Right lobe of liver (tissue), 6 donors: ENCODE results near the gene PHF5A. TPM values are rescaled to one million over a fixed set of nuclear protein-coding genes. Genes with fewer than 3 reads are reported as not detected.
A peak's percentile ranks its signal among the peaks of the same experiment; 100 is the strongest.

Experiments used
- ATAC-seq, 4 donors: fragments of 200-7000 bp; cut with Tn5 transposase; one replicate each; pipeline ENCODE4 v1.9.1; 2020; ENCODE audit warnings: mild to moderate bottlenecking in 4 of 4, moderate library complexity in 4 of 4
- DNase-seq, 3 donors: peaks; one replicate each; pipeline ENCODE4 v3.0.0-alpha.2; 2020
- H3K27ac ChIP-seq, 3 donors: fragments of 200-600 bp; one replicate each; pipeline ENCODE4 v1.8.0; 2022
- H3K27me3 ChIP-seq, 2 donors: fragments of 200-600 bp; one replicate each; pipeline ENCODE4 v1.8.0; 2022
- H3K36me3 ChIP-seq, 4 donors: fragments of 200-600 bp; sonication (generic) in 1 of 4; one replicate each; pipeline versions ENCODE4 v1.5.1 to v1.8.0; 2017 to 2022; ENCODE audit warnings: control low read depth in 1 of 4
- H3K4me1 ChIP-seq, 4 donors: fragments of 200-600 bp; sonication (generic) in 1 of 4; one replicate each; pipeline versions ENCODE4 v1.5.1 to v1.8.0; 2017 to 2022; ENCODE audit warnings: control low read depth in 1 of 4
- H3K4me3 ChIP-seq, 3 donors: fragments of 200-600 bp; one replicate each; pipeline ENCODE4 v1.8.0; 2022
- H3K9me3 ChIP-seq, 4 donors: fragments of 200-600 bp; sonication (generic) in 1 of 4; one replicate each; pipeline versions ENCODE4 v1.5.1 to v1.8.0; 2017 to 2022; ENCODE audit warnings: control low read depth in 1 of 4
- POLR2A ChIP-seq: fragments of 450-650 bp; IDR thresholded peaks from one replicate; pipeline ENCODE4 v1.6.1; 2017; ENCODE audit warnings: antibody characterized with exemption, mild to moderate bottlenecking
- WGBS: methylation state at CpG from one replicate; pipeline ENCODE4 v1.1.6; 2018; ENCODE audit warnings: low coverage, low lambda C conversion rate; ENCODE audit not compliant: insufficient coverage; ENCODE audit errors: missing lambda C conversion rate; 5-methylcytosine and 5-hydroxymethylcytosine counted together
- intact Hi-C, 2 donors: fragments of 100-400 bp; cut with DNase I; formaldehyde crosslinking; loops; one replicate each; pipeline versions ENCODE4 v1.11.2 to v1.14.1; 2022
- total RNA-seq, 6 experiments: library from RNA; depleted of rRNA in 2 of 6; stranded (reverse); fragments of >200 nt in 2 of 6; fragmentation: NEBNext Ultra II Directional in 3 of 6; extraction: Animal tissue kit (Norgen Biotek cat#: 25700) in 3 of 6; gene quantifications; one replicate each; pipeline versions ENCODE4 v1.1.0 to v1.2.4, GENCODE V29; 2016 to 2023
- TF ChIP-seq, protein P1 (sequence below), 4 donors: fragments of 200-600 bp in 3 of 4; fragments of 450-650 bp in 1 of 4; IDR thresholded peaks; one replicate each; pipeline versions ENCODE4 v1.5.1 to v1.8.0; 2016 to 2022; ENCODE audit warnings: antibody characterized with exemption in 4 of 4, mild to moderate bottlenecking in 2 of 4
- donor health status: DM: no; HTN: yes; CAD: no.
- donor health status: DM: no; HTN: no; CAD: no.
- donor health status: DM: no; HTN: no; CAD: no.
- donor health status: DM: no; HTN: yes; CAD: no.
- donor health status: DM: no; HTN: yes; CAD: no.

PHF5A gene
- total RNA-seq, 6 experiments from 2014 or later: 12.1 to 20.7 (median 14.5) TPM

DNA sequence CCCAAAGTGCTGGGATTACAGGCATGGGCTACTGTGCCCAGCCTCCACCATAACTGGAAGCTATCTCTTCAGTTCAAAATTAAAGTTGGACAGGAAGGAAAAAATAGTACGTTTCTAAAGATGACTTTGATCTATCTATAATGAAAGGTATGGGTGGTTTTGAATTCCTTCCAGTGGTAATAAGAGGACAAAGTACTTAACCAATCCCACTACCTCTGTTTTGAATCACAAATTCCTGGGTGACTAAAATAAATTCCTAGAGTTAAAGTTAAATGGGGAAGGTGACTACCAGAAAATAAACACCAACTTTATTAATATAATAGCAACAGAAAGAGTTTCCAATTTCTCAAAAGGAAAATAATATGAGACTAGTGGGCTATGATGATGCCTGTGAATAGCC lies 9.1 kb downstream of the PHF5A start:
- no peak for ATAC-seq
- Histone ChIP-seq H3K36me3 (peaks cover 0 to 36% (median 22%) of the 10 kb centered on the region in 4 donors), H3K27ac (no peak overlapping the region), H3K27me3 (no peaks in the 10 kb centered on the region), H3K4me3 (no peak overlapping the region), H3K9me3 (no peaks in the 10 kb centered on the region), H3K4me1 (no peaks in the 10 kb centered on the region)
- 64% methylated on average over 1 of the region's 1 CpG for WGBS
- intact Hi-C loops: loop anchor here in 1 of 2 donors (10.0 kb wide), 1 partner anchor 55 kb away; no protein-coding TSS in a partner anchor
- no peak for DNase-seq
- TF ChIP-seq POLR2A: no peak
- TF ChIP-seq, protein P1, sequence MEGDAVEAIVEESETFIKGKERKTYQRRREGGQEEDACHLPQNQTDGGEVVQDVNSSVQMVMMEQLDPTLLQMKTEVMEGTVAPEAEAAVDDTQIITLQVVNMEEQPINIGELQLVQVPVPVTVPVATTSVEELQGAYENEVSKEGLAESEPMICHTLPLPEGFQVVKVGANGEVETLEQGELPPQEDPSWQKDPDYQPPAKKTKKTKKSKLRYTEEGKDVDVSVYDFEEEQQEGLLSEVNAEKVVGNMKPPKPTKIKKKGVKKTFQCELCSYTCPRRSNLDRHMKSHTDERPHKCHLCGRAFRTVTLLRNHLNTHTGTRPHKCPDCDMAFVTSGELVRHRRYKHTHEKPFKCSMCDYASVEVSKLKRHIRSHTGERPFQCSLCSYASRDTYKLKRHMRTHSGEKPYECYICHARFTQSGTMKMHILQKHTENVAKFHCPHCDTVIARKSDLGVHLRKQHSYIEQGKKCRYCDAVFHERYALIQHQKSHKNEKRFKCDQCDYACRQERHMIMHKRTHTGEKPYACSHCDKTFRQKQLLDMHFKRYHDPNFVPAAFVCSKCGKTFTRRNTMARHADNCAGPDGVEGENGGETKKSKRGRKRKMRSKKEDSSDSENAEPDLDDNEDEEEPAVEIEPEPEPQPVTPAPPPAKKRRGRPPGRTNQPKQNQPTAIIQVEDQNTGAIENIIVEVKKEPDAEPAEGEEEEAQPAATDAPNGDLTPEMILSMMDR (IDR thresholded peaks at IDR 0.05): no peak

DNA sequence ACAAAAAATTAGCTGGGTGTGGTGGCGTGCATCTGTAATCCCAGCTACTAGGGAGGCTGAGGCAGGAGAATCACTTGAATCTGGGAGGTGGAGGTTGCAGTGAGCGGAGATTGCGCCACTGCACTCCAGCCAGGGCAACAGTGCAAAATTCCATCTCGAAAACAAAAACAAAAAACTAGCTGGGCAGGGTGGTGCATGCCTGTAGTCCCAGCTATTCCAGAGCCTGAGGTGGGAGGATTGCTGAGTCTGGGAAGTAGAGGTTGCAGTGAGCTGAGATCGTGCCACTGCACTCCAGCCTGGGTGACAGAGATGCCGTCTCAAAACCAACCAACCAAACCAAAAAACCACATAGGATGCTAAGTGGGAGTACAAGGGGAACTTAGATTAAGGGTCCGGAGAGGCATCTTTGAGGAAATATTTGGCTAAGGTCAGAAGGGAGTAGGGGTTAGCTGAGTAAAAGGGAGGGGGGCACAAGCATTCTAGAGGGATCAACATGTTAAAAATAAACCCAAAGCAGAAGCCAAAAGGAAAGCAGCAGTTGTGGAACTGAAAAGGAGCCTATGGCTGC lies 10.2 kb downstream of the PHF5A start:
- intact Hi-C loops: loop anchor here in 1 of 2 donors (10.0 kb wide), 1 partner anchor 57 kb away; no protein-coding TSS in a partner anchor
- H3K27ac ChIP-seq: no peak overlapping the region
- no peak overlapping the region for H3K4me3 ChIP-seq
- 63% methylated on average over 4 of the region's 7 CpGs for WGBS
- no peak for DNase-seq
- no peak for TF ChIP-seq POLR2A
- TF ChIP-seq, protein P1 (IDR thresholded peaks at IDR 0.05): no peak
- peaks cover 0 to 28% (median 16%) of the 10 kb centered on the region in 4 donors for H3K36me3 ChIP-seq
- H3K4me1 ChIP-seq: no peaks in the 10 kb centered on the region
- no peaks in the 10 kb centered on the region for H3K27me3 ChIP-seq
- no peak for ATAC-seq
- H3K9me3 ChIP-seq: no peaks in the 10 kb centered on the region

DNA sequence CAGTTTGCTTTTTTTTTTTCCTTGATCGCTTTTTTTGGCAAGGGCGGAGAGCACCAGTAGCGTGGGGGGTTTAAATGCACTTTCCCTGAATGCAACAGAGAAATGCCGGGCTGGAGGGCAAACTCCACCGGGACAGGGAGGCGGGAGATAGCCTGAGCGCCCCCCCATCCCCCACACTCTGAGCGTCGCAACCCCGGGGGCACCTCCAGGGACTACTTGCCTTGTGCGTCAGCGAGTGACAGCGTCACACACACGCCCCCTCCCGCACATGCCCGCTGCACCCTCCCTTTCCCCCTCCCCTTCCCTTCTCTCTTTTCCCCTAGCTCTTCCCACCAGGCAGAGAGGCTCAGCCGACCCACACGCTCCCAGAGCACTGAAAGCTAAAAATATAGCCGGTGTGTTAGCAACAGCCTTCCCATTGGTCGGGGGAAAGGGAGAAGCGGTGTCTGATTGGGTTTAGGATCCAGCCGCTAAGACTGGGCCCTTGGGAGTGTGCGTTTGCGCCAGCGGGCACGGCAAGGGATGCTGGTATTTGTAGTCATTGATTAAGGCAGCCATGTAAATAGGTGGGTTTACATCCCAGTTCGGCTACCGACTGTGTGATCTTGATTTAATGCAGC lies 20.2 kb downstream of the PHF5A start:
- ATAC-seq (peak; percentile 72 to 86 (median 74)), DNase-seq (peak; percentile 97 to 98 (median 98))
- Histone ChIP-seq H3K9me3 (no peaks in the 10 kb centered on the region), H3K27me3 (no peaks in the 10 kb centered on the region), H3K36me3 (peaks cover 0 to 6% (median 2%) of the 10 kb centered on the region in 4 donors), H3K27ac (peak overlapping the region; percentile 98 to 100 (median 99)), H3K4me1 (peaks cover 0 to 15% (median under 1%) of the 10 kb centered on the region in 4 donors), H3K4me3 (peak overlapping the region; percentile 72 to 96 (median 95))
- peak; percentile 92 for TF ChIP-seq POLR2A
- TF ChIP-seq, protein P1 (IDR thresholded peaks at IDR 0.05): no peak
- under 1% methylated on average over 24 of the region's 28 CpGs for WGBS
- intact Hi-C loops: no loop called here

DNA sequence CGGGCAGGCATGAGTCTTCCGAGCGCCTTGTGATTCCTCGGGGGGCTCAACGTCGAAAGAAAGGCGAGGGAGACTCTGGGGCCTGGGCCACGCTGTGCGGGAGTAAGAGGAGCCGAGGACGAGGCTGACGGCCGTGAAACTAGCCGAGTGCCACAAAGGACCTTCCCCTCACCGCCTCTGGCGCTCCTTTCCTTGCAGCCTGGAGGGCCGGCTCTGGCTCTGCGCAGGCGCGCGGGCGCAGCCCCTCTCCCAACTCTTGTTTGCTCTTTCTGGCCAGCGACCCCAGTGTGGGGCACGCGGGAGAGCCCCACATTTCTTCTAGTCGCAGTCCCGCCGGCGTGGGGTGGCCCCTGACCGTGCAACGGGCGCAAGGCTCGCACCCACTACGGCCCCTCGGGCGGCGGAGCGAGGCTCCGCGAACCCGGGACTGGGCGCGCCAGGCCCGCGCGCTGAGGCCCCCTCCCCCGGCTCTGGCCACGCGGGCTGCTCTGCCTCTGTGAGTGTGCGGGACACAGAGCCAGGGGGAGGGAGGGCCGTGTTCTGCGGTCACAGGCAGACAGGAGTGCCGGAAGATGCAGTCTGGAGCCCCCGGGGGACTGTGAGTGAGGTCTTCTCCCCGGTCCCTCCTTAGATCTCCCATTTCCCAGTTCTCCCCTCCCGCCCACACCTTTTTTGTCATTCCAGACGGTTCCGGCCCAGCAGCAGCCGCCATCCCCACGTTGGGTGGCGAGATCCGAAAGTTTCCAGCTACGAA lies 20.9 kb downstream of the PHF5A start:
- Histone ChIP-seq H3K4me3 (peak overlapping the region; percentile 72 to 96 (median 95)), H3K4me1 (peaks cover 0 to 22% (median 4%) of the 10 kb centered on the region in 4 donors), H3K9me3 (no peaks in the 10 kb centered on the region), H3K36me3 (peaks cover 0 to 13% (median 4%) of the 10 kb centered on the region in 4 donors), H3K27ac (peak overlapping the region; percentile 98 to 100 (median 99)), H3K27me3 (no peaks in the 10 kb centered on the region)
- 1% methylated on average over 15 of the region's 63 CpGs for WGBS
- TF ChIP-seq, protein P1 (IDR thresholded peaks at IDR 0.05): no peak
- TF ChIP-seq POLR2A: no peak
- DNase-seq: peak; percentile 80 to 85 (median 81)
- intact Hi-C loops: no loop called here
- peak; percentile 12 to 43 (median 26) for ATAC-seq
